ENCODE data around the gene FREM2. TPM values are rescaled to one million over a fixed set of nuclear protein-coding genes. Genes with fewer than 3 reads are reported as not detected.

FREM2 gene
- total RNA-seq, 1 donor from 2014 or later: 2.8 TPM

DNA sequence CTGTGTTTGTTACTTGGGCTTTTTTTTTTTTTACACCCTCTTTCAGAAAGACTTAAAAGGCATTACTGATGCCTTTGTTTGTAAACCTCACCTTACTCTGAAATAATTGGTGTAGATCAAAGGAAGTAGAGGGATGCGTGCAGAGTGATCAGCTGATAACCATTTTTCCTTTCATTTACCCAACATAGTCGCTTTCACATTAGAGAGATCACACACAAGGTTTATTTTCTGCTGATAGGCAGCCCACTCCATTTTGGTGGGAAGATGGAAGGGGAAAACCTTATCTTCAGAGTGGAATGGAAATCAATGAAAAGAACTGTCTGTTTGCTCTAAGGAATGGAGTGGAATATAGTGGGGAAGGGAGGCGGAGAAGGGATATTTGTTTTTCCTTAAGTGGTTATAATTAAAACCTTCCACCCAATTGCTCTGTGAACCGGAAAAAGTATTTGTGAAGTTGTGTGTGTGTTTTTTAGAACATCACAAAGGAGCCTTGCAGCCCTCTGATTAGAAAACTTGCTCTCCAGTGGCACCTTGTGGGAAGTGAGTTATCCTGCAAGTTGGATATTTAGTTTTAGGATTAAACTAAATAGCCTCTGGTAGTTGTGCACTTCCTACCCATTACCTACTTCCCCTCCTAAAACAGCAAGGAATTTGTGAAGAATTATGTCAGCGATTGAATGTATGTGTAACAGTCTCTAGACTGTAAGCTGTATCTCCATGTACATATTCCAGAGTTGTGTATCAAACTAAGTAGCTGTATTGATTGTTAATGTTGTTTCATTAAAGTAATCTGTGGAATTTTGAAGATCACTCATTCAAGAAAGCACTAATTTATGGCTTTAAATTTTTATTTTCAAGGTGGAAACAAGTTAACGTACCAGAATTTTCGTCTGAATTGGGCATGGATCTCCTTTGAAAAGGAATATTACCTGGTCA, 76.8 kb downstream of the FREM2 start:
- Histone ChIP-seq H3K4me3 (ENCODE audit: insufficient read depth, low read depth, low read length) (no peak overlapping the region), H3K9ac (ENCODE audit: low read length) (no peak overlapping the region), H2AFZ (ENCODE audit: low read depth, low read length) (peak overlapping the region; percentile 47), H3K36me3 (ENCODE audit: insufficient read depth, low read length) (no peaks in the 10 kb centered on the region), H3K9me3 (ENCODE audit: insufficient read depth, low read depth, low read length) (peaks cover 1% of the 10 kb centered on the region), H3K27me3 (ENCODE audit: insufficient read depth, low read length) (peaks cover 1% of the 10 kb centered on the region), H3K4me2 (ENCODE audit: low read length) (peak overlapping the region; percentile 39), H3K79me2 (ENCODE audit: insufficient read depth, low read length) (no peaks in the 10 kb centered on the region), H3K27ac (ENCODE audit: low read depth, low read length) (no peak overlapping the region), H4K20me1 (ENCODE audit: insufficient read depth, low read length) (no peaks in the 10 kb centered on the region), H3K4me1 (ENCODE audit: insufficient read depth, low read length) (no peaks in the 10 kb centered on the region)
- no peak overlapping the region for H3K27ac Mint-ChIP-seq (ENCODE audit: unreplicated experiment)
- no peaks in the 10 kb centered on the region for H3K4me1 Mint-ChIP-seq (ENCODE audit: low read depth, unreplicated experiment)
- TF ChIP-seq EZH2 (IDR thresholded peaks at IDR 0.05; ENCODE audit: insufficient read depth, low read length): no peak
- TF ChIP-seq, protein P1, sequence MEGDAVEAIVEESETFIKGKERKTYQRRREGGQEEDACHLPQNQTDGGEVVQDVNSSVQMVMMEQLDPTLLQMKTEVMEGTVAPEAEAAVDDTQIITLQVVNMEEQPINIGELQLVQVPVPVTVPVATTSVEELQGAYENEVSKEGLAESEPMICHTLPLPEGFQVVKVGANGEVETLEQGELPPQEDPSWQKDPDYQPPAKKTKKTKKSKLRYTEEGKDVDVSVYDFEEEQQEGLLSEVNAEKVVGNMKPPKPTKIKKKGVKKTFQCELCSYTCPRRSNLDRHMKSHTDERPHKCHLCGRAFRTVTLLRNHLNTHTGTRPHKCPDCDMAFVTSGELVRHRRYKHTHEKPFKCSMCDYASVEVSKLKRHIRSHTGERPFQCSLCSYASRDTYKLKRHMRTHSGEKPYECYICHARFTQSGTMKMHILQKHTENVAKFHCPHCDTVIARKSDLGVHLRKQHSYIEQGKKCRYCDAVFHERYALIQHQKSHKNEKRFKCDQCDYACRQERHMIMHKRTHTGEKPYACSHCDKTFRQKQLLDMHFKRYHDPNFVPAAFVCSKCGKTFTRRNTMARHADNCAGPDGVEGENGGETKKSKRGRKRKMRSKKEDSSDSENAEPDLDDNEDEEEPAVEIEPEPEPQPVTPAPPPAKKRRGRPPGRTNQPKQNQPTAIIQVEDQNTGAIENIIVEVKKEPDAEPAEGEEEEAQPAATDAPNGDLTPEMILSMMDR (IDR thresholded peaks at IDR 0.05; ENCODE audit: insufficient read depth, low read depth, low read length): peak; percentile 71
- H3K27me3 Mint-ChIP-seq (ENCODE audit: low read depth, unreplicated experiment): no peaks in the 10 kb centered on the region
- no peak for FAIRE-seq
- DNase-seq (ENCODE audit: low read depth): peak; percentile 29
- H3K4me3 Mint-ChIP-seq (ENCODE audit: unreplicated experiment): no peak overlapping the region
- no peaks in the 10 kb centered on the region for H3K9me3 Mint-ChIP-seq (ENCODE audit: unreplicated experiment)
- H3K36me3 Mint-ChIP-seq (ENCODE audit: low read depth, unreplicated experiment): no peaks in the 10 kb centered on the region

DNA sequence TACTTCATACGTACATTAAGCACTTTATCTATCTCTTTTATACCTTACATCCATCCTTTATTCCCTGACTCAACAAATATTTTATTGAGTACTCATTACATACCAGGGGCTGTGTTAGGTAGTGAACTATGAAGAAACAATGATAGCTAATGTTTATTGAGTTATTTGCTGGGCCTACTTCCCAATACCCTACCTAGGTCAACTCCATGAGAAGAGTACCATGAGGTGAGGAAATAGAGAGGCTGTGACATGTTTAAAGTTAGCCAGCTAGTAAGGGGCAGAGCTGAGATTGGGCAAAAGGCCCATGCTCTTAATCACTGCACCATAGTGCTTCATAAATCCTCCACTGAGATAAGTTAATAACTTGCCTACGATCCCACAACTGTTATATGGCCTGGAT, 79.9 kb downstream of the FREM2 start:
- H2AFZ ChIP-seq (ENCODE audit: low read depth, low read length): no peak overlapping the region
- DNase-seq (ENCODE audit: low read depth) (no peak), FAIRE-seq (no peak)
- H3K27me3 ChIP-seq (ENCODE audit: insufficient read depth, low read length): no peaks in the 10 kb centered on the region
- H4K20me1 ChIP-seq (ENCODE audit: insufficient read depth, low read length): no peaks in the 10 kb centered on the region
- no peaks in the 10 kb centered on the region for H3K79me2 ChIP-seq (ENCODE audit: insufficient read depth, low read length)
- no peaks in the 10 kb centered on the region for H3K36me3 ChIP-seq (ENCODE audit: insufficient read depth, low read length)
- no peak overlapping the region for H3K27ac ChIP-seq (ENCODE audit: low read depth, low read length)
- Mint-ChIP-seq H3K27ac (ENCODE audit: unreplicated experiment) (no peak overlapping the region), H3K9me3 (ENCODE audit: unreplicated experiment) (no peaks in the 10 kb centered on the region), H3K36me3 (ENCODE audit: low read depth, unreplicated experiment) (no peaks in the 10 kb centered on the region), H3K4me3 (ENCODE audit: unreplicated experiment) (no peak overlapping the region), H3K4me1 (ENCODE audit: low read depth, unreplicated experiment) (no peaks in the 10 kb centered on the region), H3K27me3 (ENCODE audit: low read depth, unreplicated experiment) (no peaks in the 10 kb centered on the region)
- H3K4me1 ChIP-seq (ENCODE audit: insufficient read depth, low read length): no peaks in the 10 kb centered on the region
- H3K4me3 ChIP-seq (ENCODE audit: insufficient read depth, low read depth, low read length): no peak overlapping the region
- no peak overlapping the region for H3K4me2 ChIP-seq (ENCODE audit: low read length)
- no peak overlapping the region for H3K9ac ChIP-seq (ENCODE audit: low read length)
- TF ChIP-seq, protein P1 (IDR thresholded peaks at IDR 0.05; ENCODE audit: insufficient read depth, low read depth, low read length): no peak
- no peak for TF ChIP-seq EZH2 (IDR thresholded peaks at IDR 0.05; ENCODE audit: insufficient read depth, low read length)
- H3K9me3 ChIP-seq (ENCODE audit: insufficient read depth, low read depth, low read length): no peaks in the 10 kb centered on the region

All from astrocyte (in vitro differentiated cells and primary cell).